ENCODE measurements around the gene DERL3. TPM values are rescaled to one million over a fixed set of nuclear protein-coding genes. Genes with fewer than 3 reads are reported as not detected.
A peak's percentile ranks its signal among the peaks of the same experiment; 100 is the strongest.

The DERL3 gene
- total and polyA plus RNA-seq, 2 of the 13 experiments (the other 11 are each of a cell fraction or from before 2014, with no cell fraction given): not detected

DNA sequence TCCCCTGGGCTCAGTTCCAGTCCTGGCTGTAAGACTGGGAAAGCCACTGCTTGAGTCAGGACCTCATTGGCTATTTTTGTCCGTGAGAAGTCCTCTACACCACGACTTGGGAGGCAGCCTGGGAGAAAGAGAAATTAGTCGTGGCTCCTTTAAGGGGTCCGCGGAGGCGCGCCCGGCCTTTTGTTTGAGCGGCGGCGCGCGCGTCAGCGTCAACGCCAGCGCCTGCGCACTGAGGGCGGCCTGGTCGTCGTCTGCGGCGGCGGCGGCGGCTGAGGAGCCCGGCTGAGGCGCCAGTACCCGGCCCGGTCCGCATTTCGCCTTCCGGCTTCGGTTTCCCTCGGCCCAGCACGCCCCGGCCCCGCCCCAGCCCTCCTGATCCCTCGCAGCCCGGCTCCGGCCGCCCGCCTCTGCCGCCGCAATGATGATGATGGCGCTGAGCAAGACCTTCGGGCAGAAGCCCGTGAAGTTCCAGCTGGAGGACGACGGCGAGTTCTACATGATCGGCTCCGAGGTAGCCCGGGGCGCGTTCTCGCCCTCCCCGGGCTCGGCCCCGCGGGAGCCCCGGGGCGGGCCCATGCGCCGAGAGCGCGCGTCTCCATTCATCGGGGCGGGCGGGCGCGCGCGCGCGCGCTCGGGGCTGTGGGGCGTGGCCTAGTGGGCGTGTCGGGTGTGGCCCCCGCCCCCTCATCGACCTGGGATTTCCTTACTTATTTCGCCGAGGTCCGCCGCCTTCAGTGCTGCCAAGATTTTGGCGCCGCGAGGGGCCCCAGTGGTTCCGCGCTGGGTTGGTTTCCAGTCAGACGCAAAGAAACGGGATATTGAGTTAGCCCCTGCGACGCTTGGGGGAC, 51.8 kb downstream of the DERL3 start, which contains the start of gene SMARCB1 (continued):
- no peak; the same call in 1 of the 2 replicates for TF ChIP-seq THAP11 (CRISPR knock-in tag; IDR thresholded peaks at IDR 0.05)
- TF ChIP-seq PHF8 (CRISPR knock-in tag; IDR thresholded peaks at IDR 0.05): peak; percentile 90
- no peak for TF ChIP-seq ETV6 (CRISPR knock-in tag; conservative IDR thresholded peaks at IDR 0.05)
- no peak for TF ChIP-seq NR2F6 (IDR thresholded peaks at IDR 0.05)
- no peak for TF ChIP-seq NR2F6 (CRISPR knock-in tag; IDR thresholded peaks at IDR 0.05)
- TF ChIP-seq, protein P1, sequence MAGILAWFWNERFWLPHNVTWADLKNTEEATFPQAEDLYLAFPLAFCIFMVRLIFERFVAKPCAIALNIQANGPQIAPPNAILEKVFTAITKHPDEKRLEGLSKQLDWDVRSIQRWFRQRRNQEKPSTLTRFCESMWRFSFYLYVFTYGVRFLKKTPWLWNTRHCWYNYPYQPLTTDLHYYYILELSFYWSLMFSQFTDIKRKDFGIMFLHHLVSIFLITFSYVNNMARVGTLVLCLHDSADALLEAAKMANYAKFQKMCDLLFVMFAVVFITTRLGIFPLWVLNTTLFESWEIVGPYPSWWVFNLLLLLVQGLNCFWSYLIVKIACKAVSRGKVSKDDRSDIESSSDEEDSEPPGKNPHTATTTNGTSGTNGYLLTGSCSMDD (CRISPR knock-in tag; IDR thresholded peaks at IDR 0.05): no peak
- TF ChIP-seq ZNF256 (CRISPR knock-in tag; conservative IDR thresholded peaks at IDR 0.05): no peak
- TF ChIP-seq YY1 (IDR thresholded peaks at IDR 0.05; ENCODE audit: insufficient read depth, insufficient replicate concordance, low read depth, low read length): peak; percentile 68
- peak; percentile 80 for TF ChIP-seq ZNF501 (CRISPR knock-in tag; IDR thresholded peaks at IDR 0.05)
- TF ChIP-seq ZNF205 (CRISPR knock-in tag; IDR thresholded peaks at IDR 0.05): no peak
- no peak for TF ChIP-seq ZNF30 (CRISPR knock-in tag; IDR thresholded peaks at IDR 0.05)
- TF ChIP-seq ZNF317 (CRISPR knock-in tag; IDR thresholded peaks at IDR 0.05): peak; percentile 10; the same call in 1 of the 2 replicates
- TF ChIP-seq, protein P2, sequence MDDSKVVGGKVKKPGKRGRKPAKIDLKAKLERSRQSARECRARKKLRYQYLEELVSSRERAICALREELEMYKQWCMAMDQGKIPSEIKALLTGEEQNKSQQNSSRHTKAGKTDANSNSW (CRISPR knock-in tag; IDR thresholded peaks at IDR 0.05; ENCODE audit: borderline replicate concordance): no peak
- no peak for TF ChIP-seq AKNA (CRISPR knock-in tag; IDR thresholded peaks at IDR 0.05; ENCODE audit: borderline replicate concordance)
- TF ChIP-seq ZMYM2 (CRISPR knock-in tag; IDR thresholded peaks at IDR 0.05): no peak
- no peak for TF ChIP-seq RFX5 (IDR thresholded peaks at IDR 0.05; ENCODE audit: low read depth, low read length)
- no peak for TF ChIP-seq CREM (IDR thresholded peaks at IDR 0.05)
- no peak for TF ChIP-seq CREM (CRISPR knock-in tag; IDR thresholded peaks at IDR 0.05)
- no peak for TF ChIP-seq HMGA1 (CRISPR knock-in tag; conservative IDR thresholded peaks at IDR 0.05)
- no peak for TF ChIP-seq ZNF556 (CRISPR knock-in tag; IDR thresholded peaks at IDR 0.05; ENCODE audit: borderline replicate concordance)
- TF ChIP-seq ZNF747 (CRISPR knock-in tag; IDR thresholded peaks at IDR 0.05; ENCODE audit: borderline replicate concordance): no peak
- TF ChIP-seq ZNF484 (CRISPR knock-in tag; IDR thresholded peaks at IDR 0.05; ENCODE audit: borderline replicate concordance, low read depth): no peak
- no peak for TF ChIP-seq SMC3 (IDR thresholded peaks at IDR 0.05; ENCODE audit: low read length)
- TF ChIP-seq WIZ (CRISPR knock-in tag; IDR thresholded peaks at IDR 0.05): 0 out of 2 replicates have a peak, but pooled peaks have one; percentile 33
